ENCODE data around the gene DDAH2. TPM values are rescaled to one million over a fixed set of nuclear protein-coding genes. Genes with fewer than 3 reads are reported as not detected.

Gene DDAH2
- total and polyA plus RNA-seq, 8 donors, result 33.3 to 133 (median 65.8) TPM

GRCh38 chr6:31729979-31730630 is 1.0 kb upstream of the DDAH2 start:
- H3K4me3 ChIP-seq, result peak overlapping the region; percentile 61 to 91 (median 82)
- H3K4me1 ChIP-seq, result peaks cover 39 to 85% (median 59%) of the 10 kb centered on the region in 4 donors
- peak; percentile 83 to 97 for DNase-seq
- peak overlapping the region; percentile 93 to 96 (median 95) for H3K27ac ChIP-seq
- intact Hi-C loops (cut with DNase I; ENCODE audit: low total_unique reads), result no loop called here
- TF ChIP-seq POLR2AphosphoS5 (IDR thresholded peaks at IDR 0.05) (peak; percentile 37 to 63 (median 59)), EP300 (IDR thresholded peaks at IDR 0.05) (no peak), POLR2A (IDR thresholded peaks at IDR 0.05) (peak in 1 of 4 donors; percentile 6), CTCF (IDR thresholded peaks at IDR 0.05) (no peak)
- H3K9me3 ChIP-seq, result no peaks in the 10 kb centered on the region
- H3K36me3 ChIP-seq, result peaks cover 46 to 74% (median 68%) of the 10 kb centered on the region in 4 donors
- WGBS, 5 donors, result 1 to 8% (median 1%) methylated on average over 22 to 46 of the region's 46 CpGs
- no peaks in the 10 kb centered on the region for H3K27me3 ChIP-seq

GRCh38 chr6:31729515-31729978 is 448 bp upstream of the DDAH2 start:
- TF ChIP-seq EP300 (IDR thresholded peaks at IDR 0.05) (no peak), CTCF (IDR thresholded peaks at IDR 0.05) (peak in 3 of 7 experiments; percentile 6 to 72 (median 26)), POLR2AphosphoS5 (IDR thresholded peaks at IDR 0.05) (peak; percentile 70 to 77 (median 76)), POLR2A (IDR thresholded peaks at IDR 0.05) (no peak)
- no peaks in the 10 kb centered on the region for H3K27me3 ChIP-seq
- H3K36me3 ChIP-seq, result peaks cover 46 to 74% (median 68%) of the 10 kb centered on the region in 4 donors
- peak; percentile 92 to 97 for DNase-seq
- peak overlapping the region; percentile 61 to 91 (median 82) for H3K4me3 ChIP-seq
- peak overlapping the region; percentile 93 to 96 (median 95) for H3K27ac ChIP-seq
- H3K9me3 ChIP-seq, result no peaks in the 10 kb centered on the region
- intact Hi-C loops (cut with DNase I; ENCODE audit: low total_unique reads), result no loop called here
- peaks cover 36 to 81% (median 54%) of the 10 kb centered on the region in 4 donors for H3K4me1 ChIP-seq
- 0 to 1% (median 1%) methylated on average over 21 to 29 of the region's 29 CpGs for WGBS, 5 donors

GRCh38 chr6:31727717-31728671 is 1.1 kb downstream of the DDAH2 start:
- H3K27me3 ChIP-seq, result no peaks in the 10 kb centered on the region
- 78 to 85% (median 83%) methylated on average over 36 to 41 of the region's 41 CpGs for WGBS, 5 donors
- no peak for DNase-seq
- peaks cover 36 to 59% (median 54%) of the 10 kb centered on the region in 4 donors for H3K36me3 ChIP-seq
- H3K4me3 ChIP-seq, result peak overlapping the region; percentile 61 to 91 (median 82)
- peaks cover 20 to 66% (median 39%) of the 10 kb centered on the region in 4 donors for H3K4me1 ChIP-seq
- no peaks in the 10 kb centered on the region for H3K9me3 ChIP-seq
- peak overlapping the region in 4 of 5 donors; percentile 95 to 96 (median 96) for H3K27ac ChIP-seq
- intact Hi-C loops (cut with DNase I; ENCODE audit: low total_unique reads), result no loop called here
- no peak for TF ChIP-seq CTCF (IDR thresholded peaks at IDR 0.05)
- TF ChIP-seq EP300 (IDR thresholded peaks at IDR 0.05), result no peak
- TF ChIP-seq POLR2A (IDR thresholded peaks at IDR 0.05), result no peak
- TF ChIP-seq POLR2AphosphoS5 (IDR thresholded peaks at IDR 0.05), result no peak

All from stomach (tissue), 9 donors.